Activated CD8-positive, alpha-beta memory T cell treated with anti-CD3 and anti-CD28 coated beads, Interleukin-2, amount 50 U/mL, for 24 hours (primary cell): ENCODE data around the gene TREX2.
A peak's percentile ranks its signal among the peaks of the same experiment; 100 is the strongest.
"Not testable (repeated sequence)": the region's sequence is repeated elsewhere in the genome, so short reads cannot be mapped to it uniquely, and the experiment has no call there.

Experiments
- DNase-seq: peaks from one replicate; pipeline ENCODE4 v3.0.0-alpha.2; 2020; ENCODE audit errors: extremely low read depth

Gene TREX2

GRCh38 chrX:153408871-153409351 lies 36.9 kb downstream of the TREX2 start:
- DNase-seq = no peak

- DNase-seq = no peak
Observed at GRCh38 chrX:153408221-153408721, 37.6 kb downstream of the TREX2 start.

DNA sequence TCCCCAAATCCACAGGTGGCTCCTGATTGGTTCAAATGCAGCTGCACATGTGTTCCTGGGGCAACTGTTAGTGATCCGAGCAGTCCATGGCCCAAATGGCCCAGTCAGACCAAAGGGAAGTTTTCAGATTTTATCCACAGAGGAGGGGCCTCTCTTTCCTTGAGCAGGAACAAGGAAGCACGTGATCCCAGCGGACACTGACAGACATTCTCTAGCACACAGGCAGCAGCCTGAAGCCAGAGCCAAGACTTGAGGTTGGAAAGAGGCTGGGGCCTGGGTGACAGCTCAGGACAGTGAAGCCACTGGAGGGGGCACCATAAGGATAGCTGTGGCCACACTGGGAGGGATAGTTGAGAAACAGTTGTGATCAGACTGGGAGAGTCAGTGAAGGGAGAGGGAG lies 38.1 kb downstream of the TREX2 start:
- no peak for DNase-seq

- no peak for DNase-seq
Observed at GRCh38 chrX:153406903-153407302, 39.0 kb downstream of the TREX2 start.

GRCh38 chrX:153406011-153406410 lies 39.8 kb downstream of the TREX2 start:
- no peak for DNase-seq

- DNase-seq = no peak
Observed at GRCh38 chrX:153405426-153405825, 40.4 kb downstream of the TREX2 start.

- not testable (repeated sequence) for DNase-seq
Observed at GRCh38 chrX:153404333-153404732, 41.5 kb downstream of the TREX2 start.

GRCh38 chrX:153401133-153401764 lies 44.6 kb downstream of the TREX2 start, which contains the start of gene PNMA6E:
Gene PNMA6E (minus strand): TSS chrX:153401350. CDS start chrX:153398849, 2,501 bp downstream.
- no peak for DNase-seq

DNA sequence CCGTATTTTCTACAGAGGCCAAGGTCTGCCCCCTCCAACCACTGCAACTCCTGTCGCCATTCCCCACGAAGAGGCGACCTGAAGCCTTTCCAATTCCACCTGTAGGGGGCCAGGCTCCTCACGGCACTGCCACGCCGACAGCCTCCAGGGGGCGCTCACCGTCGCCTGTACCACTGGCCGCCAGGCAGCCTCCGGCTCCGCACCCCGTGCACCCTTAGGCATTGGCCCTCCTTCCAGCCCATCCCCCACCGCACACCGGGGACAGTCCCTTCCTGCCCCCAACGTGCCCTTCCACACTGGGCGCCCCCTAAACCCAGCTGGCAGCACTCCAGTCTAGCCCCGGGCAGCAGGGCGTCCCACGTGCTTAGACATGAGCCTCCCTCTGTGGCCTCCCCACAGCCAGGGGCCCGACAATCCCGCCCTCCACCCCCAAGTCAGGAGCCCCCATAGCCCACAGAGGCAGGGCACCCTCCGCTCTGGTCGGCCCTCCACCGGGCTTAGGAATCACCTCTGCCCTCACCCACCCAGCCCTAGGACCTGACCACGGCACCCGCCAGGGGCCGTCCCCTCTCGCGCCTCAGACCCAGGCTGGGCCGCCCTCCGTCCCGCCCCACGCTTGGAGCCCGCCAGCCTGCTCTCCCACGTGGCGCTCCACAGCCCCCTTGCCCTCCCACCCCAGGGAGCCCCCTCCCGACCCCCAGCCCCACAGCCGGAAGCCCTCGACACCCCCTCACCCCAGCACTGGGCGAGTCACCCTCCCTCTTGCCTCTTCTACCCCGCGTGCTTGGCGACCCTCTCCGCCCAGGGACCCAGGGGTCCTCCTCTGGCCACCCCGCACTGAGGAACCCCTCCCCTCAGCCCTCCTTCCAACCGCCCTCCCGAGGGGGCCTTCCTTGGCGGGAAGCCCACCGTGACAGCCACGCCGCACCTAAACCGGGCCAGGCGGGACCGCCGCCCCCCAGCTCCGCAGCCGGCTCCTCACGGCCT lies 45.4 kb downstream of the TREX2 start:
- peak; percentile 2 for DNase-seq

DNA sequence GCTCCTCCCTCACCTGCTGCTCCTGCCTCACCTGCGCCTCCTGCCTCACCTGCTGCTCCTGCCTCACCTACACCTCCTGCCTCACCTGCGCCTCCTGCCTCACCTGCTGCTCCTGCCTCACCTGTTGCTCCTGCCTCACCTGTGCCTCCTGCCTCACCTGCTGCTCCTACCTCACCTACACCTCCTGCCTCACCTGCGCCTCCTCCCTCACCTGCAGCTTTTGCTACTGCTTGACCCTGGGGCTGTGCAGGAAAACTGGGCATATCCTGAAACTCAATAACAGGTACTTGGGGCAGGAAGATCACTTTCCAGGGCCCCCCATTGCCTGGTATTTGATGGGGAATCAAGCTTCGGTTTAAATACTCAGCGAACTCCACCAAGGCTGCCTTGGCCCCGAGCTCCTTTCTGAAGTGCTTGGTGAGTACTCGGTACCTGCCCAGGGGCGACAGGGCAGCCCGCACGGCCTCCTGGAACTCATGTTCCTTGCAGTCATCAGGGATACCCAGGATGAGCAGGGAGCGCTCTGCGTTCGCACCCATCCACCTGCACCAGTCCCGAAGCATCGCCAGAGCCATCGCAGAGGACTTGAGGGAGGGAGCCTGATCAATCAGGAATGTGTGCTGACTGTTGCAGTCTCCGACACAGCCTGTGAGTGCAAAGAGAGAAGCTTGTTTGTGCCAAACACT lies 47.4 kb downstream of the TREX2 start:
- DNase-seq = no peak

GRCh38 chrX:153397256-153397960 lies 48.4 kb downstream of the TREX2 start:
- DNase-seq = no peak

DNA sequence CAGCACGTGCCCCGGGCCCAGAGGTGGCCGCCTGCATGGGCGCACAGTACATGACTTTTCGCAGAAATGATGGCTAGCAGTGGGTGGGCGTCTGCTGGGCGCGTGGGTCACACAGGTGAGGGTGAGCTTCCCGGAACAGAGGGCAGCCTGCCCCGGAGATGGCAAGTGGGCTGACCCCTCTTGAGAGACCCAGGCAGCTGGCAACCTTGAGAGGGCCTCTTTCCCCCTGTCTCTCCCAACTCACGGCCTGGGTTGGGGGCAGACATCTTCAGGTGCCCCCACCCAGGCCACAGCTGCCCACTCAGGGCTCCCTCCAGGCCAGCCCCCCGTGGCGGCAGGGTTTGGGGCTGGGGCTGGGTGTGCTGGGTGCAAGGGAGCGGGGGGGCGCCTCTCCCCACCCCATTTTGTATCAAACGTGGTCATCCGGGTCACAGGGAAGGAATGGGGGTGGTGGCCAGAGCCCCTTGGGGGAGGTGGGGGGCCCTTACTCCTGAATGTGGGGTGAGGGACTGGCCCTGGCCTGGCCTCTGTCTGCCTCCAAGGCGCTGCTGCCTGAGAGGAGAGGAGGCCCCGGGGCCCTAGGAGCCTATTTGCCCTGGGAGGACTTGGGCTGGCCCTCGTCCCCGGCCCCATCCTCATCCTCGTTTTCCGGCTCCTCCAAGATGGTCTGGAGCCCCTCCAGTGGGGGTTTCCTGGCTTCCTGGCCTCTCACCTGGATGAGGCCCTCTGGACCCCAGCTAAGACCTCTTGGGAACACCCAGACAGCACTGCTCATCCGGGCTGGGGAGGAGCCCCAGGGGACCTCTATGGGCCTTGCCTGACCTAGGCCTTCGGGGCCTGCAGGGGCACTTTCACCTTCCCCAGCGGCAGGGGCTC lies 49.3 kb downstream of the TREX2 start:
- no peak for DNase-seq

GRCh38 chrX:153395613-153396319 lies 50.1 kb downstream of the TREX2 start:
- DNase-seq = no peak

DNA sequence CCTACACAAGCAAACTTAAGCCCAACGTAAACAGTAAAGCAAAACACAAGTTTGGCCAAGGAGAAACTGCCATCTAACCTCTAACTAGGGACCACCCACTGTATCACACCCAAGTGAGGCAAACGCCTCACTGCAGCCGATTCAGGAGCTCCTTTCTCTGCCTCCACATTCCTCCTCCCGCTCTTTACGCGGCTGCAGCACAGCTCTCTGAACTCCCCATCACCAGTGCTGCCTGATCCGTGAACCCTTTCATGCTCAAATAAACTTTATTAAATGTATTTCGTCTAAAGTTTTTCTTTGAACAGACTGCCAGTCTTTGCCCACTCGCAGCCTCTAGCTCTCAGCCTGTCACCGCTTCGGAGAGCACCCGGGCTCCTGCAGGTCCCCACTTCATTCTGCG lies 51.2 kb downstream of the TREX2 start:
- DNase-seq = no peak
